22Rv1 (cell line): ENCODE data around the gene CD7.

Experiments
- ZFX ChIP-seq: fragments of 450-650 bp; IDR thresholded peaks from 2 replicates; pipeline ENCODE4 v1.6.1; 2017; ENCODE audit warnings: antibody characterized with exemption, borderline replicate concordance
- TF ChIP-seq, protein P1 (sequence below): fragments of 450-650 bp; IDR thresholded peaks from 2 replicates; pipeline ENCODE4 v1.5.1; 2017; ENCODE audit warnings: mild to moderate bottlenecking

- TF ChIP-seq, protein P1, sequence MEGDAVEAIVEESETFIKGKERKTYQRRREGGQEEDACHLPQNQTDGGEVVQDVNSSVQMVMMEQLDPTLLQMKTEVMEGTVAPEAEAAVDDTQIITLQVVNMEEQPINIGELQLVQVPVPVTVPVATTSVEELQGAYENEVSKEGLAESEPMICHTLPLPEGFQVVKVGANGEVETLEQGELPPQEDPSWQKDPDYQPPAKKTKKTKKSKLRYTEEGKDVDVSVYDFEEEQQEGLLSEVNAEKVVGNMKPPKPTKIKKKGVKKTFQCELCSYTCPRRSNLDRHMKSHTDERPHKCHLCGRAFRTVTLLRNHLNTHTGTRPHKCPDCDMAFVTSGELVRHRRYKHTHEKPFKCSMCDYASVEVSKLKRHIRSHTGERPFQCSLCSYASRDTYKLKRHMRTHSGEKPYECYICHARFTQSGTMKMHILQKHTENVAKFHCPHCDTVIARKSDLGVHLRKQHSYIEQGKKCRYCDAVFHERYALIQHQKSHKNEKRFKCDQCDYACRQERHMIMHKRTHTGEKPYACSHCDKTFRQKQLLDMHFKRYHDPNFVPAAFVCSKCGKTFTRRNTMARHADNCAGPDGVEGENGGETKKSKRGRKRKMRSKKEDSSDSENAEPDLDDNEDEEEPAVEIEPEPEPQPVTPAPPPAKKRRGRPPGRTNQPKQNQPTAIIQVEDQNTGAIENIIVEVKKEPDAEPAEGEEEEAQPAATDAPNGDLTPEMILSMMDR = no peak
- no peak for TF ChIP-seq ZFX
Observed at GRCh38 chr17:82313195-82314011, 4.0 kb downstream of the CD7 start.
